ENCODE measurements around the gene TCF15.
"Not testable (repeated sequence)": the region's sequence is repeated elsewhere in the genome, so short reads cannot be mapped to it uniquely, and the experiment has no call there.

TCF15 gene

DNA sequence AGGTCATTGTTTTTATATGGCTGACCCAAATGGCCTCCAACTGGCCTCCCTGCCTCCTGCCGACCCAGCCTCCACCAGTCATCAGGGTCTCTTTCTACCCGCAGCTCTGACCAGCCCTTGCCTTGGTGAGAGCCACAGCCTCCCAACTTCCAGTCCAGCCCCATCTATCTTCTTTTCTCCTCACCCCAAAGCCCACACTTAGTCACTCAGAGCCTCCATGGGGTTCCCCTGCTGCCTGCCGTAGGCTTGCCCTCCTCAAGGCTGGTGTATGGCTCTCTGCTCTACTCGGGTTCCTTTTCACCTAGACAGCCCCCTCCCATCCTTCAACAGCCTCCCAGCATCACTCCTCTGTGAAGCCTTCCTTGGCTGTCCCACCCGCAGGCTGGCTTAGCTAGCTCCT, 18.2 kb downstream of the TCF15 start:
- H3K4me3 ChIP-seq (replicated peaks; ENCODE audit: low read depth, low read length) = no peak overlapping the region
- DNase-seq (ENCODE audit: low read depth) = no peak
- TF ChIP-seq, protein P1, sequence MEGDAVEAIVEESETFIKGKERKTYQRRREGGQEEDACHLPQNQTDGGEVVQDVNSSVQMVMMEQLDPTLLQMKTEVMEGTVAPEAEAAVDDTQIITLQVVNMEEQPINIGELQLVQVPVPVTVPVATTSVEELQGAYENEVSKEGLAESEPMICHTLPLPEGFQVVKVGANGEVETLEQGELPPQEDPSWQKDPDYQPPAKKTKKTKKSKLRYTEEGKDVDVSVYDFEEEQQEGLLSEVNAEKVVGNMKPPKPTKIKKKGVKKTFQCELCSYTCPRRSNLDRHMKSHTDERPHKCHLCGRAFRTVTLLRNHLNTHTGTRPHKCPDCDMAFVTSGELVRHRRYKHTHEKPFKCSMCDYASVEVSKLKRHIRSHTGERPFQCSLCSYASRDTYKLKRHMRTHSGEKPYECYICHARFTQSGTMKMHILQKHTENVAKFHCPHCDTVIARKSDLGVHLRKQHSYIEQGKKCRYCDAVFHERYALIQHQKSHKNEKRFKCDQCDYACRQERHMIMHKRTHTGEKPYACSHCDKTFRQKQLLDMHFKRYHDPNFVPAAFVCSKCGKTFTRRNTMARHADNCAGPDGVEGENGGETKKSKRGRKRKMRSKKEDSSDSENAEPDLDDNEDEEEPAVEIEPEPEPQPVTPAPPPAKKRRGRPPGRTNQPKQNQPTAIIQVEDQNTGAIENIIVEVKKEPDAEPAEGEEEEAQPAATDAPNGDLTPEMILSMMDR (IDR thresholded peaks at IDR 0.05; ENCODE audit: low read length, missing control alignments) = no peak

DNA sequence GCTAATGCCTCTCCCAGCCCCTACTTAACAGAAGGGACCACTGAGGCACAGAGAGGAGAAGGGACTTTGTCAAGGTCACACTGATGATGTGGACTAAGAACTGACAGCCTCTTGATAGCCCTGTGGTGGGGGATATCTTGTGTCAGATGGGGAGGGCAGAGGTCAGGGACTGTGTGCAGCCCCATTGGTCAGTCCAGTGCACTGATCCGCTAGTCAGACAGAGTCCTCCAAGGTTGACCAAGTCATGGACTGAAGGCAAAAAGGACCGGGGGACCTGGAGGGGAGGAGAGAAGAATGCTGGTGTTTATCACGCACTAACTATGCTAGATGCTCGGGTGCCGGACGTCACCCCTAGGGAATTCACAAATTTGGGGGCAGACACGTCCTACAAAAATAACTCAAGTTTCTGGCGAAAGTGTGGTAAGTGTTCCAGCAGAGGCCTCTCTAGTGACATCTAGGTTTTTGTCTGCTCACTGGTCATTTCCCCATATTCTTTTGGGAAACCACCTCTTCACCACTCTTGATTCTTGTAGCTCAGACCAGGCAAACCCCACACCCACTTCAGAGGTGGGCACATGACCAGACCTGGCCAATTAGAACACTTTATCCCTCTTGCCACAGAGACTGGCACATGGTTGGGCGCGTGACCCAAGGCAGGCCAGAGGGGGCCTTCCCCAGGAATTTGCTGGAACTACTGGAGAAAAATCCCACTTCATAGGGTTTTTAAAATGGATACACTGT, 21.0 kb downstream of the TCF15 start:
- TF ChIP-seq, protein P1 (IDR thresholded peaks at IDR 0.05; ENCODE audit: low read length, missing control alignments) = no peak
- DNase-seq (ENCODE audit: low read depth) = no peak
- no peak overlapping the region for H3K4me3 ChIP-seq (replicated peaks; ENCODE audit: low read depth, low read length)

DNA sequence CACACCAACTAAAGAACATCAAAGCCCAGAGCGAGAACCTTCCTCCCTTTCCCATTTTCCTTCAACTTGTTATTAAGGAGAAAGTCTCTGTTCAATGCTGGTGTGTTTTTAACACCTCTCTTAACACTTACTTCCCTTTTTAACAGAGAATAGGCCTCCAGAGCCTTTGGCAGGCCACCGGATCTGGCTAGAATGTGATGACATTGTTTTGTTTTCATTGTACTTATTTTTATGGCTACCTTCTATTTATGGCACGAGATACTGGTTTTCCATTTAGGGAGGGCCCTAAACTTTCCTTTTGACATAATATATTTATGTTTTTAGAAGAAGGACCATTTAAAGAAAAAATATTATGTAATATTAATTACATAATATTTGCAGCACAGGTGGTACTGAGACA, 21.6 kb downstream of the TCF15 start:
- no peak overlapping the region for H3K4me3 ChIP-seq (replicated peaks; ENCODE audit: low read depth, low read length)
- TF ChIP-seq, protein P1 (IDR thresholded peaks at IDR 0.05; ENCODE audit: low read length, missing control alignments) = no peak
- no peak for DNase-seq (ENCODE audit: low read depth)

DNA sequence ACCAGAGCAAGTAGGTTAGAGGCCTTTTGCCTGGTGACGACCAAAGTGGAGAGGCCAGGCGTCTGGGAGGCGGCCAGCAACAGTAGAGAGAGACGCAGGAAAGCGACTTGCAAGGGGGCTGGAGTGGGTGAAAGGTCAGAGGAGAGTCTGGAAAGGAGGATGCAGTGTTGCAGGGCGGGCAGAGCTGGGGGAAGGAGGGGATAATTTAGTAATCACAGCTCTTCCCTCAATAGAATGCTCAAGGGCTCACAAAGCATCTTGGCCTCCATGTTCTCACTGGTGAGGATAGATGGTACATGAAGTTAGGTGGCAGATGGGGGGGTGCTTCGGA, 25.2 kb downstream of the TCF15 start:
- no peak for DNase-seq (ENCODE audit: low read depth)
- no peak overlapping the region for H3K4me3 ChIP-seq (replicated peaks; ENCODE audit: low read depth, low read length)
- TF ChIP-seq, protein P1 (IDR thresholded peaks at IDR 0.05; ENCODE audit: low read length, missing control alignments) = no peak

DNA sequence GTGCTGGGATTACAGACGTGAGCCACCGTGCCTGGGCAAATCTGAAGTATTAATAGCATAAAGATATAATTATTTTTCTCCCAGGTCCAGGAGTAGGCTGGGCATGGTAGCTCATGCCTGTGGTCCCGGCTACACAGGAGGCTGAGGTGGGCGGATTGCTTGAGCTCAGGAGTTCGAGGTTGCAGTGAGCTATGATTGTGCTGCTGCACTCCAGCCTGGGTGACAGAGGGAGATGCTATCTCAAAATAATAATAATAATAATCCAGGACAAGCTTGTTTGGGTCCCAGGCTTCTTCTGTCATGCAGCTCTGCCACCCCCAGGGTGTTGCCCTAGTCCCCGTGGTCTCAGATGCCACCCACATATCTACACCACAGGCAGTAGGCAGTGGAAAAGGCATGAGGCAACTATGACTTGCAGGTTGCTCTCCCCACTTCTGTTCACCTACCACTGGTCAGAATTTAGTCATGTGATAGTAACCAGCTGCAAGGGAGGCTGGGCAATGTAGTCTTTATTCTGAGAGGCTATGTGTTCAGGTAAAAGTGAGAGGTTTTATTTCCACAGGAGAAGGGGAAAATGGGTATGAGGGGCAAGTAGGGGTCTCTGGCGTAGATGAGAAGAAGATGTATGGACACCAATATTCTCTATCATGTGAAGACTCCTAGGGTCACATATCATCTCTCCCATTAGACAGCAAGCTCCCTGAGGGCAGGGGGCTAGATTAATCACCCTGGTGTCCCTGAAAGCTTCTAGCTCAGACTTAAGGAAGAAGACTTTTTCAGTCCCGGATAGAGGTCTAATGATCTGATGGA, 25.7 kb downstream of the TCF15 start:
- TF ChIP-seq, protein P1 (IDR thresholded peaks at IDR 0.05; ENCODE audit: low read length, missing control alignments) = no peak
- H3K4me3 ChIP-seq (replicated peaks; ENCODE audit: low read depth, low read length) = no peak overlapping the region
- DNase-seq (ENCODE audit: low read depth) = no peak

DNA sequence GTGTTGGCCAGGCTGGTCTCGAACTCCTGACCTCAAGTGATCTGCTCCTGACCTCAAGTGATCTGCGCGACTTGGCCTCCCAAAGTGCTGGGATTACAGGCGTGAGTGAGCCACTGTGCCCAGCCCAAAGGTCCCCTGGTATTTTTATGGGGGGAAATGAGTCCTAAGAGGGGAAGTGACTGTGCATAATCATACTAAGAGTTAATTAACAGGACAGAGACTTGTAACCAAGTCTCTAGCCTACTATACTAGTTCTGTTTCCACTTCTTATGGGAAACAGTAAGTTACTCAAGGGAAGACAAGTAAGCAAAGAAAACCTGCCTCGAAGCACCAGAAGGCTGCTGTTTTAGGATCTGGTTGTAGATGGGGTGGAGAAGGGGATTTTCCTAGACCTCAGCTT, 27.9 kb downstream of the TCF15 start:
- TF ChIP-seq, protein P1 (IDR thresholded peaks at IDR 0.05; ENCODE audit: low read length, missing control alignments) = no peak
- no peak for DNase-seq (ENCODE audit: low read depth)
- H3K4me3 ChIP-seq (replicated peaks; ENCODE audit: low read depth, low read length) = no peak overlapping the region

DNA sequence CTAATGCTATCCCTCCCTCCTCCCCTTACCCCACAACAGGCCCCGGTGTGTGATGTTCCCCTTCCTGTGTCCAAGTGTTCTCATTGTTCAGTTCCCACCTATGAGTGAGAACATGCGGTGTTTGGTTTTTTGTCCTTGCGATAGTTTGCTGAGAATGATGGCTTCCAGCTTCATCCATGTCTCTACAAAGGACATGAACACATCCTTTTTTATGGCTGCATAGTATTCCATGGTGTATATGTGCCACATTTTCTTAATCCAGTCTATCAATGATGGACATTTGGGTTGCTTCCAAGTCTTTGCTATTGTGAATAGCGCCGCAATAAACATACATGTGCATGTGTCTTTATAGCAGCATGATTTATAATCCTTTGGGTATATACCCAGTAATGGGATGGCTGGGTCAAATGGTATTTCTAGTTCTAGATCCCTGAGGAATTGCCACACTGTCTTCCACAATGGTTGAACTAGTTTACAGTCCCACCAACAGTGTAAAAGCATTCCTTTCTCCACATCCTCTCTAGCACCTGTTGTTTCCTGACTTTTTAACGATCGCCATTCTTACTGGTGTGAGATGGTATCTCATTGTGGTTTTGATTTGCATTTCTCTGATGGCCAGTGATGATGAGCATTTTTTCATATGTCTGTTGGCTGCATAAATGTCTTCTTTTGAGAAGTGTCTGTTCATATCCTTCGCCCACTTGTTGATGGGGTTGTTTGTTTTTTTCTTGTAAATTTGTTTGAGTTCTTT, 31.0 kb downstream of the TCF15 start:
- not testable (repeated sequence) for H3K4me3 ChIP-seq (replicated peaks; ENCODE audit: low read depth, low read length)

More for the DNA sequence above, 31.0 kb downstream of the TCF15 start:
- DNase-seq (ENCODE audit: low read depth) = not testable (repeated sequence)

Data from fibroblast of pulmonary artery (primary cell).